MM.1S (cell line): ENCODE measurements around the gene GPSM1.

Experiments
- DNase-seq: peaks from one replicate; pipeline ENCODE4 v3.0.0-alpha.2; 2015
- H2AFZ ChIP-seq: fragments of 300-600 bp; sonication (generic); 2 replicates; pipeline ENCODE4 v1.6.0; 2016; ENCODE audit warnings: antibody characterized with exemption, low read length
- H3F3A ChIP-seq: fragments of 300-600 bp; sonication (generic); 2 replicates; pipeline ENCODE4 v1.6.1; 2016; ENCODE audit warnings: mild to moderate bottlenecking, antibody characterized with exemption, low read length, moderate library complexity, mixed read lengths; ENCODE audit not compliant: insufficient read depth
- H3K27ac ChIP-seq: fragments of 300-600 bp; sonication (generic); 2 replicates; pipeline ENCODE4 v1.5.1; 2016; ENCODE audit warnings: mild to moderate bottlenecking, low read length
- H3K27me3 ChIP-seq: fragments of 300-600 bp; sonication (generic); replicated peaks from 2 replicates; pipeline ENCODE4 v1.6.0; 2016; ENCODE audit warnings: low read length; ENCODE audit not compliant: insufficient read depth
- H3K36me3 ChIP-seq: fragments of 300-600 bp; sonication (generic); replicated peaks from 2 replicates; pipeline ENCODE4 v1.6.1; 2016; ENCODE audit warnings: mild to moderate bottlenecking, low read length, mixed read lengths; ENCODE audit not compliant: insufficient read depth
- H3K4me1 ChIP-seq: fragments of 300-600 bp; sonication (generic); 2 replicates; pipeline ENCODE4 v1.6.1; 2016; ENCODE audit warnings: low read length, mixed read lengths
- H3K4me2 ChIP-seq: fragments of 300-600 bp; sonication (generic); 2 replicates; pipeline ENCODE4 v1.6.0; 2016; ENCODE audit warnings: low read depth, low read length
- H3K4me3 ChIP-seq: fragments of 300-600 bp; sonication (generic); 2 replicates; pipeline ENCODE4 v1.5.1; 2016; ENCODE audit warnings: low read length, mixed read lengths
- H3K79me2 ChIP-seq: fragments of 300-600 bp; sonication (generic); 2 replicates; pipeline ENCODE4 v1.6.1; 2016; ENCODE audit warnings: mixed run types, low read length, mixed read lengths
- H3K9ac ChIP-seq: fragments of 300-600 bp; sonication (generic); 2 replicates; pipeline ENCODE4 v1.6.1; 2016; ENCODE audit warnings: low read length, mixed read lengths
- H3K9me2 ChIP-seq: fragments of 300-600 bp; sonication (generic); replicated peaks from 2 replicates; pipeline ENCODE4 v1.6.1; 2016; ENCODE audit warnings: mild to moderate bottlenecking, low read length, mixed read lengths; ENCODE audit not compliant: insufficient read depth
- H3K9me3 ChIP-seq: fragments of 300-600 bp; sonication (generic); replicated peaks from 2 replicates; pipeline ENCODE4 v1.6.1; 2016; ENCODE audit warnings: mild to moderate bottlenecking, low read length, mixed read lengths; ENCODE audit not compliant: insufficient read depth
- H4K20me1 ChIP-seq: fragments of 300-600 bp; sonication (generic); 2 replicates; pipeline ENCODE4 v1.6.1; 2016; ENCODE audit warnings: mild to moderate bottlenecking, low read length, moderate library complexity, mixed read lengths; ENCODE audit not compliant: insufficient read depth
- CTCF ChIP-seq: fragments of 300-600 bp; sonication (generic); IDR thresholded peaks from 2 replicates; pipeline ENCODE4 v1.5.1; 2016; ENCODE audit warnings: antibody characterized with exemption, low read length, mixed read lengths
- EZH2 ChIP-seq: fragments of 300-600 bp; sonication (generic); optimal IDR thresholded peaks from 2 replicates; pipeline ENCODE3; 2017; ENCODE audit warnings: low read depth, mild to moderate bottlenecking, antibody characterized with exemption, low read length, mixed read lengths
- EZH2phosphoT487 ChIP-seq: fragments of 300-600 bp; sonication (generic); IDR thresholded peaks from 2 replicates; pipeline ENCODE4 v1.6.1; 2018; ENCODE audit warnings: antibody characterized with exemption, low read length

GPSM1 gene

GRCh38 chr9:136281421-136282271 is 45.7 kb upstream of the GPSM1 start:
- TF ChIP-seq EZH2phosphoT487 (no peak), CTCF (no peak), EZH2 (no peak)
- Histone ChIP-seq H3K27me3 (peaks cover 89% of the 10 kb centered on the region), H3K79me2 (no peaks in the 10 kb centered on the region), H3K4me2 (no peak overlapping the region), H3K36me3 (no peaks in the 10 kb centered on the region), H3K27ac (no peak overlapping the region), H2AFZ (no peak overlapping the region), H4K20me1 (no peaks in the 10 kb centered on the region), H3K9ac (no peak overlapping the region), H3K9me2 (no peaks in the 10 kb centered on the region), H3K4me1 (peaks cover 3% of the 10 kb centered on the region; the same call in 1 of the 2 replicates), H3K9me3 (no peaks in the 10 kb centered on the region), H3F3A (no peaks in the 10 kb centered on the region), H3K4me3 (no peak overlapping the region)
- no peak for DNase-seq

GRCh38 chr9:136282272-136282861 is 45.0 kb upstream of the GPSM1 start:
- TF ChIP-seq EZH2, result no peak
- no peak for TF ChIP-seq EZH2phosphoT487
- TF ChIP-seq CTCF, result no peak
- Histone ChIP-seq H3K27ac (no peak overlapping the region), H3F3A (no peaks in the 10 kb centered on the region), H3K4me2 (peak overlapping the region; percentile 91; the same call in 1 of the 2 replicates), H3K9ac (no peak overlapping the region), H3K4me1 (peaks cover 3% of the 10 kb centered on the region; the same call in 1 of the 2 replicates), H3K4me3 (no peak overlapping the region), H3K79me2 (no peaks in the 10 kb centered on the region), H3K9me2 (no peaks in the 10 kb centered on the region), H4K20me1 (no peaks in the 10 kb centered on the region), H3K9me3 (no peaks in the 10 kb centered on the region), H3K27me3 (peaks cover 93% of the 10 kb centered on the region), H3K36me3 (no peaks in the 10 kb centered on the region), H2AFZ (no peak overlapping the region)
- no peak for DNase-seq

GRCh38 chr9:136283291-136284235 is 43.8 kb upstream of the GPSM1 start:
- peak; percentile 68 for DNase-seq
- TF ChIP-seq EZH2 (no peak), CTCF (peak; percentile 84)
- Histone ChIP-seq H4K20me1 (no peaks in the 10 kb centered on the region), H3K27me3 (peaks cover 93% of the 10 kb centered on the region), H3K27ac (no peak overlapping the region), H3K9ac (peak overlapping the region; percentile 7; the same call in 1 of the 2 replicates), H3K9me3 (no peaks in the 10 kb centered on the region), H3K4me2 (peak overlapping the region; percentile 91), H3K4me1 (peaks cover 3% of the 10 kb centered on the region; the same call in 1 of the 2 replicates), H3K9me2 (no peaks in the 10 kb centered on the region), H2AFZ (peak overlapping the region; percentile 82), H3F3A (no peaks in the 10 kb centered on the region), H3K36me3 (no peaks in the 10 kb centered on the region), H3K4me3 (peak overlapping the region; percentile 61), H3K79me2 (no peaks in the 10 kb centered on the region)
